GM23248 (cell line): ENCODE results near the gene APC. TPM values are rescaled to one million over a fixed set of nuclear protein-coding genes. Genes with fewer than 3 reads are reported as not detected.

Experiments used
- DNase-seq: peaks from one replicate; pipeline ENCODE4 v3.0.0-alpha.2; 2015
- H2AFZ ChIP-seq: fragments of 200-600 bp; sonication (generic); 2 replicates; pipeline ENCODE4 v1.6.1; 2016; ENCODE audit warnings: antibody characterized with exemption
- H3F3A ChIP-seq: fragments of 200-600 bp; sonication (generic); 2 replicates; pipeline ENCODE4 v1.6.1; 2016; ENCODE audit warnings: mild to moderate bottlenecking, antibody characterized with exemption, mixed run types; ENCODE audit not compliant: insufficient read depth
- H3K27ac ChIP-seq: fragments of 200-600 bp; sonication (generic); 2 replicates; pipeline ENCODE4 v1.5.1; 2016; ENCODE audit warnings: mild to moderate bottlenecking
- H3K27me3 ChIP-seq: fragments of 200-600 bp; sonication (generic); replicated peaks from 2 replicates; pipeline ENCODE4 v1.6.1; 2016; ENCODE audit warnings: mild to moderate bottlenecking; ENCODE audit not compliant: insufficient read depth
- H3K36me3 ChIP-seq: fragments of 200-600 bp; sonication (generic); 2 replicates; pipeline ENCODE4 v1.6.1; 2016; ENCODE audit warnings: low read depth, mild to moderate bottlenecking
- H3K4me1 ChIP-seq: fragments of 200-600 bp; sonication (generic); 2 replicates; pipeline ENCODE4 v1.6.1; 2016; ENCODE audit warnings: mild to moderate bottlenecking; ENCODE audit not compliant: insufficient read depth
- H3K4me2 ChIP-seq: fragments of 200-600 bp; sonication (generic); one replicate; pipeline ENCODE4 v1.6.1; 2016; ENCODE audit warnings: mild to moderate bottlenecking; ENCODE audit not compliant: unreplicated experiment
- H3K4me3 ChIP-seq: fragments of 200-600 bp; sonication (generic); 2 replicates; pipeline ENCODE4 v1.5.1; 2016; ENCODE audit warnings: mild to moderate bottlenecking
- H3K79me2 ChIP-seq: fragments of 200-600 bp; sonication (generic); 2 replicates; pipeline ENCODE4 v1.6.1; 2016; ENCODE audit warnings: mild to moderate bottlenecking; ENCODE audit not compliant: insufficient read depth
- H3K9ac ChIP-seq: fragments of 200-600 bp; sonication (generic); 2 replicates; pipeline ENCODE4 v1.6.1; 2016; ENCODE audit warnings: mild to moderate bottlenecking
- H3K9me2 ChIP-seq: fragments of 200-600 bp; sonication (generic); 2 replicates; pipeline ENCODE4 v1.6.1; 2016; ENCODE audit warnings: mixed run types, mild to moderate bottlenecking, moderate library complexity; ENCODE audit not compliant: insufficient read depth
- H3K9me3 ChIP-seq: fragments of 200-600 bp; sonication (generic); one replicate; pipeline ENCODE4 v1.6.1; 2017; ENCODE audit warnings: low read depth
- H4K20me1 ChIP-seq: fragments of 200-600 bp; sonication (generic); 2 replicates; pipeline ENCODE4 v1.6.0; 2016; ENCODE audit not compliant: insufficient read depth
- EZH2 ChIP-seq: fragments of 200-600 bp; sonication (generic); IDR thresholded peaks from 2 replicates; pipeline ENCODE4 v1.6.1; 2018; ENCODE audit warnings: antibody characterized with exemption, mild to moderate bottlenecking; ENCODE audit not compliant: insufficient read depth, poor library complexity, severe bottlenecking
- EZH2phosphoT487 ChIP-seq: fragments of 200-600 bp; sonication (generic); IDR thresholded peaks from 2 replicates; pipeline ENCODE4 v1.6.1; 2018; ENCODE audit warnings: antibody characterized with exemption, moderate library complexity, mild to moderate bottlenecking, low read depth; ENCODE audit not compliant: insufficient read depth
- WGBS, 2 experiments: methylation state at CpG; one replicate each; pipeline ENCODE4 v1.1.6; 2015 to 2017; ENCODE audit warnings: low lambda C conversion rate in 2 of 2, low coverage in 1 of 2; ENCODE audit errors: missing lambda C conversion rate in 2 of 2; 5-methylcytosine and 5-hydroxymethylcytosine counted together
- in situ Hi-C: fragments of 300-500 bp; cut with MboI; formaldehyde crosslinking; loops from 2 replicates; pipeline ENCODE4 v1.15.0; 2020
- polyA plus RNA-seq: library from polyadenylated mRNA; unstranded; fragments of >200 nt; fragmentation: Nextera tagmentation; extraction: Ambion mirVana; gene quantifications from 2 replicates; pipeline ENCODE4 v1.2.1, GENCODE V29; 2016
- total RNA-seq: library from RNA; depleted of rRNA; stranded (reverse); fragments of >200 nt; shearing (Covaris generic); gene quantifications from 2 replicates; pipeline ENCODE4 v1.2.3, GENCODE V29; 2014

Gene APC
- total and polyA plus RNA-seq, 2 experiments from 2014 or later: 18.1 to 34.2 TPM

- no peaks in the 10 kb centered on the region for H3K9me2 ChIP-seq
- no peaks in the 10 kb centered on the region for H3K79me2 ChIP-seq
- in situ Hi-C loops: no loop called here
Measured at GRCh38 chr5:112696786-112697185, 40.9 kb upstream of the APC start.

DNA sequence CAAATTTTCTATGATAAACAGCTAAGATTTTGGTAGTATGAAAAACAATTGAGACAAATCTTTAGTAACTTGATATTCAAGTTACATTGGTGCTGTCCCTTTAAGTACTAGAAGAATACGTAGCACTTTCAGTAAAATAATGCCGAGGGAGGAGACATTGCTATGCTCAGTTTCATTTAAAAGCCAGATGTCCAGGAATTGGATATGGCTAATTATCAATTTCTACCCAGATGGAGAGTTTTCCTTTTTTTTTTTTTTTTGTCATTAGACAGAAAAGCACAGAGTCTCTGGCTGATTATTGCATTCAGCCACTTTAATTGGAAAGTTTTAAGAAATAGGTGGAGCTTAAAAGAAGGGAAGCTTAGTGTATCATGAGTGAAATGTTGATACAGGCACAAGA is 40.4 kb upstream of the APC start:
- no peak overlapping the region for H3K27ac ChIP-seq
- H3K79me2 ChIP-seq: no peaks in the 10 kb centered on the region
- no peaks in the 10 kb centered on the region for H3K36me3 ChIP-seq
- no peak overlapping the region for H3K9ac ChIP-seq
- no peaks in the 10 kb centered on the region for H3K27me3 ChIP-seq
- H2AFZ ChIP-seq: peak overlapping the region; percentile 10; the same call in 1 of the 2 replicates
- no peaks in the 10 kb centered on the region for H3K9me3 ChIP-seq
- no peaks in the 10 kb centered on the region for H4K20me1 ChIP-seq
- H3K4me2 ChIP-seq: no peak overlapping the region
- in situ Hi-C loops: no loop called here
- no peak for DNase-seq
- 31 to 38% methylated on average over 2 of the region's 2 CpGs for WGBS, 2 experiments
- H3K4me3 ChIP-seq: no peak overlapping the region
- peaks cover 7% of the 10 kb centered on the region for H3F3A ChIP-seq
- peaks cover 10% of the 10 kb centered on the region for H3K4me1 ChIP-seq
- H3K9me2 ChIP-seq: no peaks in the 10 kb centered on the region
- TF ChIP-seq EZH2 (no peak), EZH2phosphoT487 (no peak)

More at GRCh38 chr5:112696786-112697185, 40.9 kb upstream of the APC start:
- H3K27ac ChIP-seq: no peak overlapping the region
- no peak overlapping the region for H3K4me3 ChIP-seq
- H3K4me1 ChIP-seq: peaks cover 10% of the 10 kb centered on the region
- H3K36me3 ChIP-seq: no peaks in the 10 kb centered on the region
- no peaks in the 10 kb centered on the region for H3K9me3 ChIP-seq
- no peak for DNase-seq
- H2AFZ ChIP-seq: no peak overlapping the region
- no peak overlapping the region for H3K4me2 ChIP-seq
- H4K20me1 ChIP-seq: no peaks in the 10 kb centered on the region
- peaks cover 7% of the 10 kb centered on the region for H3F3A ChIP-seq
- H3K9ac ChIP-seq: no peak overlapping the region
- 54 to 56% methylated on average over 5 of the region's 5 CpGs for WGBS, 2 experiments
- no peak for TF ChIP-seq EZH2phosphoT487
- no peak for TF ChIP-seq EZH2
- no peaks in the 10 kb centered on the region for H3K27me3 ChIP-seq

GRCh38 chr5:112697833-112698232 is 39.9 kb upstream of the APC start:
- Histone ChIP-seq H3K27ac (no peak overlapping the region), H3K36me3 (no peaks in the 10 kb centered on the region), H3K9me3 (no peaks in the 10 kb centered on the region), H3K79me2 (no peaks in the 10 kb centered on the region), H3K9me2 (no peaks in the 10 kb centered on the region), H3K27me3 (no peaks in the 10 kb centered on the region), H3F3A (peaks cover 7% of the 10 kb centered on the region), H3K4me3 (no peak overlapping the region), H3K4me1 (peaks cover 10% of the 10 kb centered on the region), H3K9ac (no peak overlapping the region), H3K4me2 (no peak overlapping the region), H2AFZ (no peak overlapping the region), H4K20me1 (no peaks in the 10 kb centered on the region)
- no peak for TF ChIP-seq EZH2phosphoT487
- no peak for TF ChIP-seq EZH2
- DNase-seq: no peak
- 58 to 67% methylated on average over 2 of the region's 2 CpGs for WGBS, 2 experiments
- in situ Hi-C loops: no loop called here

DNA sequence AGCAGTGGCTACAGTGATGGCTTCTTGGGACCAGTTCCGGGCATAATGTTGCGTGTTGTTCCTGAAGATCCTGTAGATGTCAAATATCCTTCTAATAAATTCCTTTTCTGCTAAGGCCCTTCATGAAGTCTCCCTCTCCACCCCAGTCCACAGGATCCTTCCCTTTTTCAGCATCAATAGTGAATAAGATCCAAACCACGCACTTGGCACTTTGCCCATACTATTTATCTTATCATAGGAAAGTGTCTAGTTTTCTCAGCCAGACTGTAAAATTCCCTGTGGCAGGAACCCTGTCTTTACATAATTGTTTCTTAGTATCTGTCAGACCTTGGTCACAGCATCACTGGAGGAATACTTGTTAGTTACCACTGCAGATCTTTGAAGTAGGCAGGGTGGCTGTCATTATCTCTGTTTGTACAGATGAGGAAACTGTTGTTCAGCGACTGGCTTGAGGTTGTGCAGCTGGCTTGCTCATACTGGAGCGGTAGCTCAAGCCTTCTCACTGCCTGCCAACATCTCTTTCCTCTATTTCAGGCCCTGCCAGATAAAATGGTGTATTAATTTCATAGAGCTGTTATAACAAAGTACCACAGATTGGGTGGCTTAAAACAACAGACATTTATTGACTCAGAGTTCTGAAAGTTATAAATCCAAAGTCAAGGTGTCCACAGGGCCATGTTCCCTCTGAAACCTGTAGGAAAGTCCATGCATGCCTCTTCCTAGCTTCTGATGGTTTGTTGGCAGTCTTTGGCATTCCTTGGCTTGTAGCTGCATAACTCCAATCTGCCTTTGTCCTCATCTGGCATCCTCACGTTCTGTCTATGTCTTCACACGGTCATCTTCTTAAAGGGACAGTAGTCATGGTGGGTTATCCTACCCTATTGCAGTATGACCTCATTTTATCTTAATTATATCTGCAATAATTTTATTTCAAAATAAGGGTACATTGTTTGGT is 33.5 kb upstream of the APC start:
- Histone ChIP-seq H3K4me3 (no peak overlapping the region), H3K9me2 (no peaks in the 10 kb centered on the region), H3K4me1 (peaks cover 7% of the 10 kb centered on the region), H3K9ac (no peak overlapping the region), H3K9me3 (no peaks in the 10 kb centered on the region), H3K27me3 (no peaks in the 10 kb centered on the region), H3F3A (peaks cover 14% of the 10 kb centered on the region), H3K79me2 (peaks cover 14% of the 10 kb centered on the region), H3K27ac (no peak overlapping the region), H2AFZ (no peak overlapping the region), H3K4me2 (no peak overlapping the region), H3K36me3 (no peaks in the 10 kb centered on the region), H4K20me1 (no peaks in the 10 kb centered on the region)
- DNase-seq: peak; percentile 49
- WGBS, 2 experiments: 44 to 49% methylated on average over 7 of the region's 7 CpGs
- in situ Hi-C loops: no loop called here
- no peak for TF ChIP-seq EZH2
- TF ChIP-seq EZH2phosphoT487: no peak
